Ishikawa (cell line): ENCODE results near the gene HBEGF.

ENCODE experiments used
- EGR1 ChIP-seq: IDR thresholded peaks from 2 replicates; pipeline ENCODE4 v1.6.1; 2012
- FOXM1 ChIP-seq: IDR thresholded peaks from 2 replicates; pipeline ENCODE4 v1.6.1; 2012; ENCODE audit warnings: low read depth, borderline replicate concordance
- MAX ChIP-seq: IDR thresholded peaks from 2 replicates; pipeline ENCODE4 v1.6.1; 2012
- ZBTB7A ChIP-seq: IDR thresholded peaks from 2 replicates; pipeline ENCODE4 v1.6.1; 2012; ENCODE audit warnings: low read depth

GRCh38 chr5:140345919-140346347, 470 bp downstream of the HBEGF start:
- TF ChIP-seq MAX = no peak
- TF ChIP-seq EGR1 = no peak
- no peak for TF ChIP-seq FOXM1
- no peak; the same call in 1 of the 2 replicates for TF ChIP-seq ZBTB7A
